HG02588 (cell line): ENCODE data around the gene CLCN1.

ENCODE experiments used
- ATAC-seq: cut with Tn5 transposase; IDR thresholded peaks from one replicate; pipeline ENCODE4 v1.9.1; 2021; ENCODE audit warnings: mild to moderate bottlenecking, moderate library complexity; ENCODE audit not compliant: unreplicated experiment

The CLCN1 gene

GRCh38 chr7:143292876-143293275 lies 23.0 kb upstream of the CLCN1 start:
- no peak for ATAC-seq

DNA sequence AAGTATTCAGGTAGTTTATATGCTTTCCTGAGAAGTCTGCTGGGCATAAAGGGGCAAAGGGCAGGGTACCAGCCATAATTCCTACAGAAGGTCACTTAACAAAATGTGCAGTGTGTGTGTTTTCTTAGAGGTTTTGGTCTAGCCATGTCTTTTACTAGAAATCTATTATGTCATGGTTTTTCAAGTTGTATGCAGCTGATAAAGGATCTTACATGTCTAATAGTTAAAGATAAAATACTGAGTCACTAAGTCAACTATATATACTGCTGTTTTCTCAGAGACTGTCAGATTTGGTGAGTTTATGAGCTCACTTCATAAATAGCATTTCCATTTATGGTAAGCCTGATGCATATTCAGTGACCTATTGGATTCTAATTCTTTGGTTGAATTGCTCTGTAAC lies 20.0 kb upstream of the CLCN1 start:
- ATAC-seq, result no peak

GRCh38 chr7:143296686-143297085 lies 19.2 kb upstream of the CLCN1 start:
- no peak for ATAC-seq

GRCh38 chr7:143299346-143299745 lies 16.6 kb upstream of the CLCN1 start:
- ATAC-seq, result no peak

DNA sequence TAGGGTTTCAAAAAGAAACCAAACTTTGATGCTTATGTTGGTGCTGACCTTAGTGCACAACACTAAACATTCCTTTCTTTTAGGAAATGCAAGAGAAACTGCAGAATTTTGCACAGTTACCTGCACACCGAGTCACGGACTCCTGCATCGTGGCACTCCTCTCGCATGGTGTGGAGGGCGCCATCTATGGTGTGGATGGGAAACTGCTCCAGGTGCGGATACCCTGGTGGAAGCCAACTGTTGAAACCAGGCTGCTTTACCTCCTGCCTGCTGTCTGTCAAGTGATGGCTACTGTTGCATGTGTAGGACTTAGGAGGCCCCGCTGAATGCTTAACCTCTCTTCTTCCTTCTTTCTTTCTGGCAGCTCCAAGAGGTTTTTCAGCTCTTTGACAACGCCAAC lies 16.1 kb upstream of the CLCN1 start:
- no peak for ATAC-seq

DNA sequence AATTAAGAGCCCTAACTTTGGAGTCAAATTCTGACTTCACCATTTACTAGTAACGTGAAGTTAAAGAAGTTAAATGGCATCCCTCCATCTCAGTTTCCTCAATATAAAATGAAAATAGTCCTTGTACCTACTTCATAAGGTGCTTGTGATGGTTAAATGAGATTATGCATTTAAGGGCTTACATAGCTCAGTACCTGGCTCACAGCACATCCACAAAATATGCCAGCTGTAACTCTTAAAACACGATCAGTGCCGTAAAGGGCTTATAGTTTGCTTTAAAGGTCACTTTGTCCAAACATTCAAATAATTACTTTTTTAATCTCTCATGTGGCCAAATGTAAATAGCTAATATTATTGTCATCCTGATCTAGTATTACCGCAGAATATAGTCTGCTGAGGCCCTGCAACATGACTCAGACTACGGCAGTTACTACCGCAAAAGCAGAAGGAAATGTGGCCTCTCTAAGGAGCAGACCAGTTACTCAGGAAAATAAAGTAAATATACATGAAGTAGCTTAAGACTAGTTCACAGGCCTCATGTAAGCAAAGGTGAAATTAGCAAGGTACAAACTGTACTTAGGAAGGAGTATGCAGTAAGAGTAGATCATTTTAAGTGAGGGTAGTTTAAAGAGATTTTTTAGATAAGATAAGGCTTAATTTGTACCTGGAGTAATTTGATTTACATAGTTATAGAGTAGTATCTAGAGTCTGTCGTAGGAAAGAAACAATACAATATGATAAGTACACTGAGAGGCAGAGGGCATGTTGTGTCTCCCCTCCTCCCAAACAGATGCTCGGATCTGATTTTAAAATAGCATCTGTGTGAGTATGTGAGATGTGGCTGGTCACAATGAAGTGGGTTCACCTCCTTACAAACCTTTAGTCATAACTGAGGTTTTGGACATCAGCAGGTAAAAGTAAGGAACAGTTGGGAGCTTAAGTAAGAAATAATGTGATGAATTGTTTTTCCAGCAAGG lies 14.7 kb upstream of the CLCN1 start:
- no peak for ATAC-seq

DNA sequence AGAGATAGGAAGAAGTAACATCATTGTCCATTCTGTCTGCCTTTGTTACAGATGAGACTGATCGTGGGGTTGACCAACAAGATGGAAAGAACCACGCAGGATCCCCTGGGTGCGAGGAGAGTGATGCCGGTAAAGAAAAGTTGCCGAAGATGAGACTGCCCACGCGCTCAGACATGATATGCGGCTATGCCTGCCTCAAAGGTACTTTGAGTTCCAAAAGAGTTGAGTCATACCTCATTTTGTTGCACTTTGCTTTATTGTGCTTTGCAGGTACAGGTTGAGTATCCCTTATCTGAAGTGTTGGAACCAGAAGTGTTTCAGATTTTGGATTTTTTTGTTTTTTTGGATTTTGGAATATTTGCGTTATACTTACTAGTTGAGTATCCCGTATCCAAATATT lies 12.2 kb upstream of the CLCN1 start:
- no peak for ATAC-seq

- no peak for ATAC-seq
Observed at GRCh38 chr7:143304938-143305337, 11.0 kb upstream of the CLCN1 start.

GRCh38 chr7:143305423-143306070 lies 10.4 kb upstream of the CLCN1 start:
- no peak for ATAC-seq

GRCh38 chr7:143308632-143309031 lies 7.3 kb upstream of the CLCN1 start:
- ATAC-seq, result no peak

- ATAC-seq, result no peak
Observed at GRCh38 chr7:143314127-143314526, 1.8 kb upstream of the CLCN1 start.

GRCh38 chr7:143316492-143316891 lies 581 bp downstream of the CLCN1 start:
- ATAC-seq, result no peak

GRCh38 chr7:143318661-143319060 lies 2.8 kb downstream of the CLCN1 start:
- no peak for ATAC-seq

GRCh38 chr7:143320620-143321019 lies 4.7 kb downstream of the CLCN1 start:
- no peak for ATAC-seq

DNA sequence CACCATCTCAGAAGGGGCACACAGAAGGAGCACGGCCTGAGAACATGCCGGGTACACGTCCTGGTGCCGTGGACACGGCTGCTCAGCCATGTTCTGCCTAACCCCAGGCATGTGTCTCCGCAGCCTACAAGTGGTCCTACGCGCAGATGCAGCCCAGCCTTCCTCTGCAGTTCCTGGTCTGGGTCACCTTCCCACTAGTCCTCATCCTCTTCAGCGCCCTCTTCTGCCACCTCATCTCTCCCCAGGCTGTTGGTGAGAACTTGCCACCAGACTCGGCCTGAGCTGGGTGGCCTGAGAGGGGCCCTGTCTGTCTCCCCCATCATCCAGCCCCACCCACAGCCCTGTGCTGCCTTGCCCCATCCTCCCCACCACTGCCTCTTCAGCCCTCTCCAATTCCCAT lies 5.3 kb downstream of the CLCN1 start:
- no peak for ATAC-seq

- ATAC-seq, result no peak
Observed at GRCh38 chr7:143321734-143322133, 5.8 kb downstream of the CLCN1 start.

- ATAC-seq, result no peak
Observed at GRCh38 chr7:143322760-143323633, 7.1 kb downstream of the CLCN1 start.

DNA sequence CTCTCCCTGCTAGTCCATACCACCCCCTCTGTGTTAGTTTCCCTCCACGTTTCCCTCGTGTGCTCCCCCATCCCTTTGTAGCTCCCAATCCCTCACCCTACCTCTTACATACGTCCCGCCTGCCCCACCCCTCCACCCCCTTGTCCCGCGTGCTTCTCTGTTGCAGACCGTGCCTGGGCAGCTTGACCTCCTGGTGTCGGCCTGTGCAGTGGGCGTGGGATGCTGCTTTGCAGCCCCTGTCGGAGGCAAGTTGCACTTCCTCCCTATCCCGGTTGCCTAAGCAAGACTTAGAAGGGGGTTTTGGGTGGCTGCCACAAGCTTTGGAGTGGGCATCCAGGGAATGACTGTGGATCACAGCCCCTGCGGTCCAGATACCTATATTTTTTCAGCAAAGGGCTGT lies 7.7 kb downstream of the CLCN1 start:
- no peak for ATAC-seq

- ATAC-seq, result peak; percentile 46
Observed at GRCh38 chr7:143325240-143325639, 9.3 kb downstream of the CLCN1 start.

GRCh38 chr7:143327903-143328302 lies 12.0 kb downstream of the CLCN1 start:
- peak; percentile 72 for ATAC-seq

DNA sequence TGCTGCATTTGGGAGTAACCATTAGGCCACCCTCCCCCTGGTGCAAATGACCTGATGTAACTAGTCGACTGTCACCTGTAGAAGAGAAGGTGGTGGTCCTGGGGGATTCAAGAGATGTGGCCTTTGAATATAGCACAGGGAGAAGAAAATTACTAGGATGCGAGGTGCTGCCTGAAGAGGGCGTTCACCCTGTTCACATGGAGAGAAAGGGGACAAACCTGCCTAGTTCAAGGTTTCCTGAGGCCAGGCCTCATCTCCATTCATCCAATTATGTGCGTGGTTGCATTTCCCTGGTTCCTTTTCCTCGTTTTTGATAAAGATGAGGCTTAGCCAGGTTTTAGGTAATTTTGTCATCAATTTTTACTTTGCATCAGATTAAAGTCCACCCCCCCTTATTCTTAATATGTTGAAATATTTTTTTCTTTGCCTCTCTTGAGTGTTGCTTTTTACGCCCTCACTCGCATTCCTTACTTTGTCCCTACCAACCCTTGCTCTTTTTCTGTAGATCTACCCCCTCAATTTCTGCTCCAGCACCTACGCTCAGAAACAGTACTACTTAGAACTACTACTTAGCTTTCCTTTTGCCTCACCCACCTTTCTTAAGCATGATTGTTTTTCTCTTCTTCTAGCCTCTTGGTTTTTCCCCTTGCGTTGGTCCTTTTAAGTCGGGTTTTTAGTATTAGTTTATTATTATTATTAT lies 13.7 kb downstream of the CLCN1 start:
- no peak for ATAC-seq
